Measurements from ENCODE around the gene OTUD3.
"Not testable (repeated sequence)": the region's sequence is repeated elsewhere in the genome, so short reads cannot be mapped to it uniquely, and the experiment has no call there.

OTUD3 gene

GRCh38 chr1:19860418-19860817, 21.8 kb upstream of the OTUD3 start:
- DNase-seq (ENCODE audit: low read depth), result no peak
- H3K4me3 ChIP-seq (ENCODE audit: low read length), result no peak overlapping the region

GRCh38 chr1:19861034-19861433, 21.2 kb upstream of the OTUD3 start:
- H3K4me3 ChIP-seq (ENCODE audit: low read length), result no peak overlapping the region
- peak; percentile 26 for DNase-seq (ENCODE audit: low read depth)
- TF ChIP-seq CTCF (IDR thresholded peaks at IDR 0.05; ENCODE audit: insufficient read depth, low read depth, low read length, missing control alignments), result no peak

More at GRCh38 chr1:19860418-19860817, 21.8 kb upstream of the OTUD3 start:
- no peak for TF ChIP-seq CTCF (IDR thresholded peaks at IDR 0.05; ENCODE audit: insufficient read depth, low read depth, low read length, missing control alignments)

- TF ChIP-seq CTCF (IDR thresholded peaks at IDR 0.05; ENCODE audit: insufficient read depth, low read depth, low read length, missing control alignments), result no peak
Observed at GRCh38 chr1:19861842-19862530, 20.2 kb upstream of the OTUD3 start.

GRCh38 chr1:19862944-19863343, 19.3 kb upstream of the OTUD3 start:
- no peak for DNase-seq (ENCODE audit: low read depth)
- TF ChIP-seq CTCF (IDR thresholded peaks at IDR 0.05; ENCODE audit: insufficient read depth, low read depth, low read length, missing control alignments), result no peak
- no peak overlapping the region for H3K4me3 ChIP-seq (ENCODE audit: low read length)

More at GRCh38 chr1:19861842-19862530, 20.2 kb upstream of the OTUD3 start:
- H3K4me3 ChIP-seq (ENCODE audit: low read length), result no peak overlapping the region
- peak; percentile 27 for DNase-seq (ENCODE audit: low read depth)

- no peak overlapping the region for H3K4me3 ChIP-seq (ENCODE audit: low read length)
- DNase-seq (ENCODE audit: low read depth), result no peak
- TF ChIP-seq CTCF (IDR thresholded peaks at IDR 0.05; ENCODE audit: insufficient read depth, low read depth, low read length, missing control alignments), result no peak
Observed at GRCh38 chr1:19864570-19865160, 17.5 kb upstream of the OTUD3 start.

- TF ChIP-seq CTCF (IDR thresholded peaks at IDR 0.05; ENCODE audit: insufficient read depth, low read depth, low read length, missing control alignments), result no peak
- no peak for DNase-seq (ENCODE audit: low read depth)
- no peak overlapping the region for H3K4me3 ChIP-seq (ENCODE audit: low read length)
Observed at GRCh38 chr1:19866029-19866428, 16.2 kb upstream of the OTUD3 start.

- TF ChIP-seq CTCF (IDR thresholded peaks at IDR 0.05; ENCODE audit: insufficient read depth, low read depth, low read length, missing control alignments), result no peak
- H3K4me3 ChIP-seq (ENCODE audit: low read length), result no peak overlapping the region
- peak; percentile 22 for DNase-seq (ENCODE audit: low read depth)
Observed at GRCh38 chr1:19866758-19867157, 15.4 kb upstream of the OTUD3 start.

- H3K4me3 ChIP-seq (ENCODE audit: low read length); DNase-seq (ENCODE audit: low read depth): not testable (repeated sequence)
Observed at GRCh38 chr1:19868575-19868974, 13.6 kb upstream of the OTUD3 start.

GRCh38 chr1:19869453-19869852, 12.7 kb upstream of the OTUD3 start:
- not testable (repeated sequence) for DNase-seq (ENCODE audit: low read depth); H3K4me3 ChIP-seq (ENCODE audit: low read length)

Measured in epithelial cell of esophagus (primary cell).